RWPE1 (cell line): ENCODE data around the gene ZDHHC1.

Experiments
- CTCF ChIA-PET: fragments of 350-600 bp; sonication (Branson Sonifier 250); formaldehyde crosslinking; extraction: SDS; loops from one replicate; lab custom pipeline; 2021; lab: Yijun Ruan, JAX
- POLR2A ChIA-PET: fragments of 400-600 bp; formaldehyde crosslinking; extraction: SDS; loops from one replicate; lab custom pipeline; 2020; ENCODE audit warnings: antibody characterized with exemption; ENCODE audit not compliant: low non-redundant PET; lab: Yijun Ruan, JAX
- DNase-seq: peaks from one replicate; pipeline ENCODE4 v3.0.0; 2012; ENCODE audit warnings: low spot score
- H3K27ac ChIP-seq: fragments of 450-650 bp; 2 replicates; pipeline ENCODE4 v1.5.1; 2017
- TF ChIP-seq, protein P1 (sequence below): fragments of 450-650 bp; conservative IDR thresholded peaks from 2 replicates; pipeline ENCODE4 v1.5.1; 2017; ENCODE audit warnings: low read depth, mild to moderate bottlenecking

Gene ZDHHC1

DNA sequence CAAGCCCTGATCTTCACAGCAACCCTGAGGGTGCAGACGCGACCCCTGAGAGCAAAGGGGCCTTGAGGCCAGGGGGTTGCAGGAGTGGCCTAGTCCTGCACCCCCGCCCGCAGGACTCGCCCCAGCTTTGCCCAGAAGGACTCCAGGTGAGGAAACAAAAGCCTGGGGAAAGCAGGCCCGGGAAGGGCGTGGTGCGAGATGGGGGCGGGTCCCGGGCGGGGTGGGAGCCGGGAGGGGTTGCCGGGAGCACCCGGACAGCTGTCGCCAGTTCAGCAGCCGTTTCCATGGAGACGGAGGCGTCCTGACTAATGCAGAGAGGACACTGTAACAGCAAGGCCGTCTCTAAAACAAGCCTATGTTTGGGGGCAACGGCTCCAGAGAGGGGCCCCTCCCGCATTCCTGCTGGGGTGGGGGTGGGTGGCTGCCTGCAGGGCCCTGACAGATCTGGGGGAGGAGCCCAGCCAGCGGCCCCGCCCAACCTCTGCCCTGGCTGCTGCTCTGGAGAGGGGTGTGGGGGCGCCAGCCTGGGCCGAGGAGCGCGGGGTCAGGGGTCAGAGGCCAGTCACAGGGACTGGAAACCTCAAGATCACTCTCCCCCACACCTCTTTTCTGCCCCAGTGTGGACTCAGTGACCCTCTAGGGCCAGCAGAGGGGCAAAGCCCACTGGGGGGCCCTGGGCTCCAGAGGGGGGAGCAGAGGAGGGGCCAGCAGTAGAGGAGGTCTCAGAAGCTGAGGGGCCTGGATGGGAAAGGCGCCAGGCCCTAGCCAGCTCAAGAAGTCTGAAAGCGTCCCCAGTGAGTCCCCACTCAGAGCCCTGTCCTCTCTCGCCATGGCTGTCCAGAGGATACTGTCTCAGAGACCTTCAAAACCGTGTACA is 19.9 kb downstream of the ZDHHC1 start:
- ChIA-PET POLR2A (no interaction called here), CTCF (interaction anchor here (0.6 kb wide), 1 partner anchor 23 kb away, joined by 3 read pairs; no protein-coding TSS in a partner anchor)
- peak; percentile 87 for DNase-seq
- TF ChIP-seq, protein P1, sequence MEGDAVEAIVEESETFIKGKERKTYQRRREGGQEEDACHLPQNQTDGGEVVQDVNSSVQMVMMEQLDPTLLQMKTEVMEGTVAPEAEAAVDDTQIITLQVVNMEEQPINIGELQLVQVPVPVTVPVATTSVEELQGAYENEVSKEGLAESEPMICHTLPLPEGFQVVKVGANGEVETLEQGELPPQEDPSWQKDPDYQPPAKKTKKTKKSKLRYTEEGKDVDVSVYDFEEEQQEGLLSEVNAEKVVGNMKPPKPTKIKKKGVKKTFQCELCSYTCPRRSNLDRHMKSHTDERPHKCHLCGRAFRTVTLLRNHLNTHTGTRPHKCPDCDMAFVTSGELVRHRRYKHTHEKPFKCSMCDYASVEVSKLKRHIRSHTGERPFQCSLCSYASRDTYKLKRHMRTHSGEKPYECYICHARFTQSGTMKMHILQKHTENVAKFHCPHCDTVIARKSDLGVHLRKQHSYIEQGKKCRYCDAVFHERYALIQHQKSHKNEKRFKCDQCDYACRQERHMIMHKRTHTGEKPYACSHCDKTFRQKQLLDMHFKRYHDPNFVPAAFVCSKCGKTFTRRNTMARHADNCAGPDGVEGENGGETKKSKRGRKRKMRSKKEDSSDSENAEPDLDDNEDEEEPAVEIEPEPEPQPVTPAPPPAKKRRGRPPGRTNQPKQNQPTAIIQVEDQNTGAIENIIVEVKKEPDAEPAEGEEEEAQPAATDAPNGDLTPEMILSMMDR: no peak
- H3K27ac ChIP-seq: peak overlapping the region; percentile 72

DNA sequence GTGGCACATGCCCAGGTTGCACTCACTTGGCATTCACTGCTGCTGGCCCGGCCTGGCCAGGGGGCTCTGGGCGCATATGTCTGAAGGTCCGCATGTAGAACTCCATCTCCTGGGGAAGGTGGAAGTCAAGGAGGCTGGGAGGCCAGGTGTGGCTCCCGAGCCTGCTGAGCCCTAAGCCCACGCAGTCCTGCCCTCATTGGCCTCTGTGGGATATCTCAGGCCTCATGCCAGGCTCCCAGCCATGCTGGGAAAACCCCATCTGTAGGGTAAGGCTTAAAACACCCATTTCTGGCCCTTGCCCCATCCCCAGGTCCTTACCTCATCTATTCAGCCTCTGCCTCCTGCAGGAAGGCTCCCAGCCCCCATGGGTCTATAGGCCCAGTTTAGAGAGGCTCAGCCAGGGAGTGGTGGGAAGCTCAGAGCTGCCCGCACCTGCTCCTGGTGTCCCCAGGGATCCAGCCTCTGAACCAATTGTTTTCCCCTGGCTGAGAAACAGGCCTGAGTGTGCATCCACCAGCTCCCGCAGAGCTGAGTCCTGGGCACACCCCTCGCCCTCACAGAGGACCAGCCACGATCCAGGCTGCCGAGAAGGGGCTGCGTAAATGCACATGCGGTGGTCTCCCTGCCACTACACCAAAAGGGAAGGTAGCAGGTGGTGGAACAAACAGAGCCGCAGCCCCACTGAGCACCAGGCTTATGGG is 20.7 kb downstream of the ZDHHC1 start:
- DNase-seq: no peak
- TF ChIP-seq, protein P1: no peak
- CTCF ChIA-PET: interaction anchor here (0.6 kb wide), 1 partner anchor 68 kb away, joined by 5 read pairs; no protein-coding TSS in a partner anchor
- POLR2A ChIA-PET: no interaction called here
- peak overlapping the region; percentile 72 for H3K27ac ChIP-seq

DNA sequence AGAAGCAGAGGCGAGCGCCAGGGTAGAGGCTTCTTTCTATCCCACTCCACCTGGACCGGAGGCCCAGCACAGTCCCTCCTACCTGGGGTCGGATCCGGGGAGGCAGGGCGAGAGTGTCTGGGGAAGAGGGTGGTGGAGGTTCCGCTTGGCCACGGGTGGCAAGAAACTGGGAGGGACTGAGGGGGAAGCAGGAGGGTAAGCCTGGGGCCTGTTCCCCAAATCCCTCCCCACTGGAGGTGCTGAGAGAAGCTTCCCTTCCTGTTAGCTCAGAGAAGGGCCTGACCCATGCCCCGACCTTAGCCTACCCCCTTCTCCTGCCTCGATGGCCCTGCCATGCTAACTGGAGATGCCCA is 21.2 kb downstream of the ZDHHC1 start:
- TF ChIP-seq, protein P1: no peak
- POLR2A ChIA-PET: no interaction called here
- CTCF ChIA-PET: interaction anchor here (0.5 to 0.6 kb wide), 2 partner anchors 22 to 69 kb away, joined by 3 to 5 read pairs; no protein-coding TSS in a partner anchor
- peak overlapping the region; percentile 72 for H3K27ac ChIP-seq
- DNase-seq: no peak

DNA sequence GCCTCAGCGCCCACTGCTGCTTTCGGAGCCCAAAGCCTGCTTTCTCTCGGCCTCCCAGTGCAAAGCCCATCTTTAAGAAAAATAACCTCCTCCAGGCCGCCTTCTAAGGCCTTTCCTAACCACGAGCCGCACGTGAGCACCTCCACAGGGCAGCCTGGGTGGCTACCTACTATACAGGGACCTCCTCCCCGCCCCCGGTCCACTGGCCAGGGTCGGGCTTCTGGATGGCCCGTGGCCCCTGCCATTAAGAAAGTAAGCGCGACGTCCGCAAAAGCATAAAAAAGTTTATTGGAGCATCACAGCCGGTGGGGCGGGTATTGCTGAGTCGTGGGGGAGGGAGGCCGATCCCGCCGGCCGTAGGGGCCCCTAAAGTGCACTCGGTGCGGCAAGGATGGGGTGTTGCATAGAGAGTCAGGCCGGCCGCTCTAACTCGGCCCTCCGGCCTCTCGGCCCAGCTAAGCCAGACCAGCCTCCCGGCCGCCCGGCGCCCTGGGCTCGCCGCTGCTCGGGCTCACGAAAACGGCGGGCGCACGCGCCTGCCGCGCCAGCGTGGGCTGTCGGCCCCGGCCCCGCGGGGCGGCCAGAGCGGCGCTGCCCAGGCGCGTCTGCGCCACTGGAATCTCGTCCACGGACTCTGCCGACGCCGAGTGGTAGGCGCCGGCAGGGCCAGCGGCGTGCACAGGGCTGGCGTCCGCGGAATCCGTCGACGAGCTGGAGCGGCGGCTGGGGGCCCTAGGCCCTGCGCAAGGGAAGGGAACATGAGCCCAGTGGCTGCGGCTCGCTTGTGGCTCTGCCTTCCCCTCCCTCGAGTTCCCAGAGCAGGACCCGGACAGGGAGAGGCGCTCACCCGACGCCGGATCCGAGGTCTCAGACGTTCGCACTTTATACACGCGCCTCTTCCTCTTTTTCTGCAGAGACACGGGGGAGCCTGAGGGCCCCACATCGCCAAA is 21.8 kb downstream of the ZDHHC1 start:
- H3K27ac ChIP-seq: no peak overlapping the region
- ChIA-PET CTCF (interaction anchor here (0.5 to 1.0 kb wide), 3 partner anchors 11 to 71 kb away, joined by 3 to 4 read pairs (median 3); no protein-coding TSS in a partner anchor), POLR2A (no interaction called here)
- TF ChIP-seq, protein P1: no peak
- no peak for DNase-seq

DNA sequence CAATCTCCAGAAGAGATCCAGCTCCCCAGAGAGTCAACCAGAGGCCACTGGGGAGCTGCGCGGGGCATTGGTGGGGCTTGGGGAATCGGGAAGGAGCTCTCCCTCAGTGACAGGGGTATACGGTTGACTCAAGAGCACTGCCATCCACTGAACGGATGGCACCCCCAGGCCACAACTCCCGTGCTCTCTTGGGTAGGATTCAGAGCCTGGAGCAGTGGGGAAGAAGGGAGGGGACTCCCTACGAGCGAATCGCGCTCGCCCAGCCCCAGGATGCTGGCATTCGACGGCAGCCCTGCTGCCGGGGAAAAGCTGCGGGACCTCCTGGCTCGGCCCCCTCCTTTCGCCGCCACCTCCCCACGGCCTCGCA is 22.5 kb downstream of the ZDHHC1 start:
- ChIA-PET CTCF (interaction anchor here (0.6 to 1.0 kb wide), 3 partner anchors 10 to 148 kb away, joined by 3 to 4 read pairs (median 3); no protein-coding TSS in a partner anchor), POLR2A (no interaction called here)
- no peak for DNase-seq
- TF ChIP-seq, protein P1: no peak
- H3K27ac ChIP-seq: no peak overlapping the region
